ENCODE data around the gene IL20RA.
"Not testable (repeated sequence)": the region's sequence is repeated elsewhere in the genome, so short reads cannot be mapped to it uniquely, and the experiment has no call there.

The IL20RA gene, protein sequence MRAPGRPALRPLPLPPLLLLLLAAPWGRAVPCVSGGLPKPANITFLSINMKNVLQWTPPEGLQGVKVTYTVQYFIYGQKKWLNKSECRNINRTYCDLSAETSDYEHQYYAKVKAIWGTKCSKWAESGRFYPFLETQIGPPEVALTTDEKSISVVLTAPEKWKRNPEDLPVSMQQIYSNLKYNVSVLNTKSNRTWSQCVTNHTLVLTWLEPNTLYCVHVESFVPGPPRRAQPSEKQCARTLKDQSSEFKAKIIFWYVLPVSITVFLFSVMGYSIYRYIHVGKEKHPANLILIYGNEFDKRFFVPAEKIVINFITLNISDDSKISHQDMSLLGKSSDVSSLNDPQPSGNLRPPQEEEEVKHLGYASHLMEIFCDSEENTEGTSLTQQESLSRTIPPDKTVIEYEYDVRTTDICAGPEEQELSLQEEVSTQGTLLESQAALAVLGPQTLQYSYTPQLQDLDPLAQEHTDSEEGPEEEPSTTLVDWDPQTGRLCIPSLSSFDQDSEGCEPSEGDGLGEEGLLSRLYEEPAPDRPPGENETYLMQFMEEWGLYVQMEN

DNA sequence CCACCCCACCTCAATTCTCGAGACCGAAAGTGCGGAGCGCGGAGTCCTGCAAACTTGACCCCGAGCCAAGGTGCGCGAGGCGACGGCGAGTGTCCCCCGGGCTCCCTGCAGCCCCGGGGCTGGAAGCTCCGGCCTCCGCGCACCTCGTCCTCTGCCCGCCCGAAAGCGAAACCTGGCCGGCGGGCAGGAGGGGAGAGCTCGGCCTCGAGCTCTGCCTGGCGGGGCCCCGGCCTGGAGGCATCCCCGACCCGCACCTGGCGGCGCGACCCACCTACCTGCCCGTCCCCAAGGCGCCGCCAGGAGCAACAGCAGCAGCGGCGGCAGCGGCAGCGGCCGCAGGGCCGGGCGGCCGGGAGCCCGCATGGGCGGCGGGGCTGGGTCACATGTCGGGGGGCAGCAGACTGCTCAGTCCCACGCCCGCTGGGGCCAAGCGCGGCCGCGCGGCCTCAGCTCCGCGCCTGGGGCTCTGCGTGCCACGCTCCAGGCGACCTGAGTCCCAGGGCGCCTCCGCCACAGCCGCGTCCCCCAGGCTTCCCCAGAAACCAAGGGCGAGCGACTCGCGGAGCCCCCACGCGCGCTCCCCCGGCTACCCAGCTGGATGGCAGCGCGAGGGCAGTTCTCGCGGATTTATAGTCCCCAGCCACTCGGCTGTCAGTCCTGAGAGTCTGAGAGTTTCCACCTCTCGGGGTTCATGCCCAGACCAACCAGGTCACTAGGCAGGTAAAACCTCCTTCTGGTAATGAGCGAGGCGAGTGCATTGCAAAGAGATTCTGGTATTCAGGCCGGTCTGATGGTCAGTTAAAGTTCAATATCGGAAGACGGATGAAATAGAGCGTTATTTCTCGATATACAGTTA lies at the start of gene IL20RA:
Gene IL20RA (minus strand): TSS at position 600 of the 856 bp plus-strand sequence. CDS start 237 bp downstream, at position 363.
- DNase-seq (ENCODE audit: low read depth in 3 of 3): no peak

DNA sequence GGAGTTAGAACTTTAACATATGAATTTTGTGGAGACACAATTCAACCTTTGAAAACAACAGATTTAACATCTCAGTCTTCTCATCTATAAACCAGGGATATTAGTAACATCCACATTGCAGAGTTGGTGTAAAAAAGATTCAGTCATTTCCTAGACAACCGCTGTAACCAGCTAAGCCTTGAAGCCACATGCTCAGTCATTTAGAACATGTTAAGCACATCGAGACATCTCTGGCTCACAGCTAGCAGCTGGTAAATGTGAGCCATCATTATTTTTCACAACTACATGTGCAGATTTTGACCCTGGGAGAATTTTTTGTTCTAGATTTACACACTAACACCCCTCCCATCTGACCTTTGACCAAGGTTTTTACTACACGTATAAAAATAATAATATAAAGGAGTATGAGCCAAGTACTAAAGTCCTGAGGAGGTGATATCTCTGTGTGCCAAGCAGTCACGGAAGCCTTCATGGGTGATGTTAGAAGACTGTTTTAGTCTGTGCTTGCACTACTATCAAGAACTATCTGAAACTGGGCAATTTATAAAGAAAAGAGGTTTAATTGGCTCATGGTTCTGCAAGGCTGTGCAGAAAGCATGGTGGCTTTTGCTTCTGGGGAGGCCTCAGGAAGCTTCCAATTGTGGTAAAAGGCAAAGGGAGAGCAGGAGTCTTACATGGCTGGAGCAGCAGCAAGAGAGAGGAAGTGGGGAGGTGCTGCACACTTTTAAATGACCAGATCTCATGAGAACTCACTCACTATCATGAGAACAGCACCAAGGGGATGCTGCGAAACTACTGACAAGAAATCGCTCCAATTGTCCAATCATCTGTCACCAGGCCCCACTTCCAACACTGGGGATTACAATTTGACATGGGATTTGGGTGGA lies 48.7 kb upstream of the IL20RA start:
- no peak for DNase-seq (ENCODE audit: low read depth in 3 of 3)

DNA sequence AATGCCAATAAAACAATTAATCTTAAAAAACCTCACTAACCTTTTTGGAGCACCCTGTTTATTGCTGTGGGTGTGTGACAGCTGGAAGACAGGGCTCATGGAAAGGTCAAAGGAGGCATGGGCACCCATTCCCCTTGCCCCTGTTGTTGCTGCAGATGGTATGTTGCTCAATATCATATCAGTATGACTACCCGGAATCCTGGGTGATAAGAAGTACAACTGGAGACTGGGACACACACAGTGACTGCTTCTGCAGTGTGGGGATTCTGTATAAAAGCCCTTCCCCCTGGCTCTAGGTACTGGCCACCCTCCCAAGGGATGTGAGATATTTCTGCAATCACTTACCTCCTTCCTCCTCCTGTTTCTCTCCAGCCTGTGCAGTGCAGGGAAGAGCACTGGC lies 47.3 kb upstream of the IL20RA start:
- no peak for DNase-seq (ENCODE audit: low read depth in 3 of 3)

DNA sequence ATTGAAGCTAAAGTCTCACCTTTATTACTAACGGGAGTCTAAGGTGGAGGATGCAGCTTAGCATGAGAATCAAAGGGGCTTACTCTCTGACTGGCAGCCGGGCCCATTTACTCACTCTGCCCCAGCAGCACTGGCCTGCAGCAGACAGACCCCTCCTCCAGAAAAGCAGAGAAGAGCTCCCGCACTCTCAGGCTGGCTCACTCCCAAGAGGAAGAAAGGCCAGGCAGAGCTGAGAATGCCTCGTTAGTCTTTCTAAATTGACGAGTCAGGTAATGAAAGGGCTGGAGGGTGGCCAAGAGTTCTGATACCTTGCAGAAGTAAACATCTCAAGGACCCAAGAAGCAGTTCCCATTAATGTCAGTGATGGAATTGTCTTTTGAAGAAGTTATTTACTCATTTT lies 44.5 kb upstream of the IL20RA start:
- no peak for DNase-seq (ENCODE audit: low read depth in 3 of 3)

DNA sequence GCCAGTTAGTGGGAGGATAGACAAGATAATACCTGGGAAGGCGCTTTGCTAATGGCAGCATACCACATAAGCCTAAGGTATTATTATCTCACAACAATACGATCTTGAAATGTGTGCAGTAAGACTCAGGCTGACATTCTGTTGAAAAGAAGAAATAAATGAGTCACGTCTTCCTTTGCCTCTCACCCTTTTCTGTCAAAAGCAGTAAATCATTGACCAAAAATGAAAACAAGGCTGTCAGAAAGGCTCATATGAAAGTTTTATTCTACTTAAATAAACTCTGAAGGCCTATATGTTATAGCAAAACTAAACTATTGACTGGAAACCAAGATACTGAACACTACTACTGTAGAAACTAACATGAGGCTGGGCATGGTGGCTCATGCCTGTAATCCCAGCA lies 43.1 kb upstream of the IL20RA start:
- DNase-seq (ENCODE audit: low read depth in 3 of 3): no peak

DNA sequence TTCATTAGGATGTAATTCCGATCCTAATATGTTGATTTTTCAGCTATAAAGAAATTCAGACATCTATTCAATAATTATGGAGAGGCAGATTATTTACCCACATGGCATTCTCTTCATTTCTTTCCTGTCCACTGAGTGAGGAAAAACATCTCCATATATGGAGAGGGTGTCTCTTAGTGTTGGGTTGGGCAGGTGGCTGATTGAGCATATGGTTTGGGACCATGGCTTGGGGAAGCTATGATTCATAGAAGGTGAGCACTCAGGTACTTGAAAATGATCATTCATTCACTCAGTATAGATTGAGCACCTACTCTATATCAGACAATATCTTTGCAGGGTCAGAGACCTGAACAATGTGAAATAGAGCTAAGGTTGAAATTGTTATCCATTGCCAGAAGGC lies 41.3 kb upstream of the IL20RA start:
- DNase-seq (ENCODE audit: low read depth in 3 of 3): no peak

DNA sequence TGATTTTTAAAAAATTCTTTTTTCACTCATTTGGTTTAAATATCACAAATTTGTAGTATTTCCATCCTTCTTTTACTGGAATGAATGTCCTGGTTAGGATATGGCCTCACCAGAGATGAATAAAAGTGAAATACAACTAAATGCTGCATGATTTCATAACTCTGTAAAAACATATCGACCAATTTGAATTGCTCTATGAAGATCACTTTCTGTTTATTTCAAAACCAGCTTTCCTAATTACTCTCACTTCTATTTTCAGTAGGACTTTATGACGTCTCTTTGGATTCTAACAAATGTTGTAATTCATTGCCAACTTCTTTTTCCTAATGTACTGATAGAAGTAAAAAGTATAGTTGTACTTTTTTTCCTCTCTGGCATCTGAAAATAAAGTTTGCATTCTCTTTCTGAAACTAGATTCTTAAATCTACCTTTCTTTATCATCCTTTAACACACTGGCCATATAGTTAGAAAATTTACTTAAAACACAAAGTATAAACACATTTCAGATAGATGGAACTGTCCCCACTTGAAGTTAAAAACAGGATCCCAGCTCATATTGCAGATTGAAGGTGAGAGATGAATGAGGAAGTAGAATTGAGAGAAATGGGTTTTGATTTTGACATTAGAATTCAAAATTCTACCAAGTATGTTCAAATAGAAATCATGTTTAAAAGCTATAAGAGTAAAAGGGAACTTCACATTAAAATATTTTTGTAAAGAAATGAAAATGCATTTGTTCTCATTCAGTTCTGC lies 40.3 kb upstream of the IL20RA start:
- no peak for DNase-seq (ENCODE audit: low read depth in 3 of 3)

DNA sequence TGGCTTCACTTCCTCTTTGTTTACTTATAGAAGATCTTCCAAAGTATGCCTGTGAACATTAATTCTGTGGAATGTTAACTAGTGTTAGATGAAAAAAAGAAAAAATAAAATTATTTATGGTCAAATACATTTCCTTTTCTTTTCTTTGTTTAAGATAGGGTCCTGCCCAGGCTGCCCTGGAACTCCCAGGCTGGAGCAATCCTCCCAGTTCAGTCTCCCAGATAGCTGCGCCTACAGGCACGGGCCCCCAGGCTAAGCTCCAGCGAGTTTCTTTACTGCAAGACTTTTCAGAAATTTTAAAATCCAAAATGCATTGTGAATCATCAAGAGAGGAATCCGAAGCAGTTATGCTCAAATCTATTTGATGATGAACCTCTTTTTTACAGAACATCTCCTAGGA lies 39.3 kb upstream of the IL20RA start:
- DNase-seq (ENCODE audit: low read depth in 3 of 3): no peak

DNA sequence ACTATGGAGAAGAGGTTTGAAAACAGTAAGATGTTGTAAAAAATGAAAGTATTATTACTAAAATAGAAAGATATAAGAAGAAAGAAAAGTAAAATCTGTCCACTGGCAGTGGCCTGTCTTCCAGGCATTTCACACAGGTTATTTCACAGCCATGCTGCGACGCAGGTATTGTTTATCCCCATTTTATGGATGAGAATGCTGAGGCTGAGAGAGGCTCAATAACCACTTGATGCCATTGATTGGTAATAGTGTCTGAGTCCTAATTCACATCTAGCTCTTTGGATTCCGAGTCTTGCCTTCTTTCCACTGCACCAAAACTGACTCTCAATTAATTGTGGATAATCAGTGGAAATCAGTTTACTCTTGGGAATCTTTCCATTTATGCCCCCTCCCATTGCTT lies 37.2 kb upstream of the IL20RA start:
- DNase-seq (ENCODE audit: low read depth in 3 of 3): no peak

DNA sequence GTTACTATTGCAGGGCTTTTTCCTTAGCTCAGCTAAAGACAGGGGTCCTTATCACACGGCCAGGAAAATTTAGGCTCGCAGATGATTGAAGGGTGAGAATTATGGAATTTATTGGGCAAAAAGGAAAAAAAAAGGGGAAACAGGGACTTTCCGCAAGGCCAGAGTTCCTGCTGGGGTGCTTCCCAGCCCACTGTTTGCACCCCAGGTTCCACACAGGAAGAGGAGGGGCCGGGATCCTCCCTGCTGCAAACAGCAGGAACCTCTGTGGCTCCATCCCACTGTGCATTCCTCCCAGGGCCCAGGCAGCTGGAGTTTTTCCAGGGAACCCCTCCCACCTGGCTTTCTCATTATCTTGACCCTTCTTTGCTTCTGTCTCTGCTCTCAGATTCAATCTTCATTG lies 35.9 kb upstream of the IL20RA start:
- no peak for DNase-seq (ENCODE audit: low read depth in 3 of 3)

DNA sequence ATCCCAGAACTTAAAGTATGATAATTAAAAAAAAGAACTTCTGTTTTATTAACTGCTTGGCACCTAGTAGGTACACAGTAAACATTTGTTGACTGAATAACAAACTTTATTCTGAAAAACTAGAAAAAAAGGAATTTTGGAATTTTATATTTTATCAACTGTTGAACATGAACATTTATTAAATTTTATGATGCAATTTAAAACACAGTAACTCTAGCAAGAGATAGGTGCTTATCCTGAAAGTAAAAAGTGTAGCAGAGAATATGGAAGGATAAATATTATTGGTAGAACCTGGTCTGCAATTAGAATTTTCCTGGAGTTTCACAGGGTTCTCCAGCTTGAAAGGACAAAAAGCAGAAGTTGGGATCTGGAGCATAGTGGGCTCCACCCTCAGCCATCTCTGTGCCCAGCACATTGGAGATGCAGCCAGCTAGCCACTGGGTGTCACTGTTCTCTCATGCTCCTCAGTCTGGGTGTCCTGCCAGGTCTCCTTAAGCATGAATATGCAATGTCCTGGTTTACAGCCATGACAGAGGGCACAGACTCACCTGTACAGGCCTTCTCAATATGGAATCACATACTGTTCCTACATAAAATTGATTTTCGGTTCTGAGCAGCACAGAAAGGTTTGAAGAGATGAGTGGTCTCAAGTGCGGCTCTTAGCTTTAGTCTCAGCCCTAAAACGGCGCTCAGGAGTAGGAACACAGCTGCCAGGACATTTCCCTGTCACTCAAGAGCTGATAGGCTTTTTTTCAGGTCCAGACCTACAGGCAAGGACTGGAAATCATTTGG lies 31.7 kb upstream of the IL20RA start:
- DNase-seq (ENCODE audit: low read depth in 3 of 3): peak; percentile 18 to 34 (median 32)

DNA sequence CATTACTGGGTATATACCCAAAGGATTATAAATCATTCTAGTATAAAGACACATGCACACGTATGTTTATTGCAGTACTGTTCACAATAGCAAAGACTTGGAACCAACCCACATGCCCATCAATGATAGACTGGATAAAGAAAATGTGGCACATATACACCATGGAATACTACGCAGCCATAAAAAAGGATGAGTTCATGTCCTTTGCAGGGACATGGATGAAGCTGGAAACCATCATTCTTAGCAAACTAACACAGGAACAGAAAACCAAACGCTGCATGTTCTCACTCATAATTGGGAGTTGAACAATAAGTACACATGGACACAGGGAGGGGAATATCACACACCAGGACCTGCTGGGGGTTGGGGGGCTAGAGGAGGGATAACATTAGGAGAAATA lies 31.0 kb upstream of the IL20RA start:
- DNase-seq (ENCODE audit: low read depth in 3 of 3): not testable (repeated sequence)

DNA sequence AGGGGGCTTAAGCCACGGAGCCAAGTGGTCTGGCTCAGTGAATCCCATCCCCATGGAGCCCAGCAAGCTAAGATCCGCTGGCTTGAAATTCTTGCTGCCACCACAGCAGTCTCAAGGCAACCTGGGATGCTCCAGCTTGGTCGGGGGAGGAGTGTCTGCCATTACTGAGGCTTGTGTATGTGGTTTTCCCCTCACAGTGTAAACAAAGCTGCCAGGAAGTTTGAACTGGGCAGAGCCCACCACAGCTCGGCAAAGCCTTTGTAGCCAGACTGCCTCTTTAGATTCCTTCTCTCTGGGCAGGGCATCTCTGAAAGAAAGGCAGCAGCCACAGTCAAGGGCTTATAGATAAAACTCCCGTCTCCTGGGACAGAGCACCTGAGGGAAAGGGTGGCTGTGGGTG lies 25.5 kb upstream of the IL20RA start:
- no peak for DNase-seq (ENCODE audit: low read depth in 3 of 3)

DNA sequence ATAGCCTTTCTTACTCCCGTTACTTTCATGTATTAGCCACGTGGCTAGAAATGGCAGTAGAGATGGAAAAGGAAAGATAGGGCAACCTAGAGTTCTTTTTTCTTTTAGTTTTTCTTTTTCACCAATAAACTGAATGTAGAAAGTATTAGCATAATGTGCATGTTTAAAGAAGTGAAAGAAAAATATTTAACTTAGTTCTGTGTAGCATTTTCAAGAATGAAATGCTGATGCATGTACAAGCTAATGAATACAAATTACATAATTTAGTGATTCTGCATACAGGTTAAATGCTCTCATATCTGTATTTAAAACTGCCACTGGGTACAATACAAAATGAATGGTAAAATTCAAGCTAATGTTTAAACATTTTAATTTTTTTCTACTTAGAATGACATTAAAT lies 22.6 kb upstream of the IL20RA start:
- DNase-seq (ENCODE audit: low read depth in 3 of 3): no peak

DNA sequence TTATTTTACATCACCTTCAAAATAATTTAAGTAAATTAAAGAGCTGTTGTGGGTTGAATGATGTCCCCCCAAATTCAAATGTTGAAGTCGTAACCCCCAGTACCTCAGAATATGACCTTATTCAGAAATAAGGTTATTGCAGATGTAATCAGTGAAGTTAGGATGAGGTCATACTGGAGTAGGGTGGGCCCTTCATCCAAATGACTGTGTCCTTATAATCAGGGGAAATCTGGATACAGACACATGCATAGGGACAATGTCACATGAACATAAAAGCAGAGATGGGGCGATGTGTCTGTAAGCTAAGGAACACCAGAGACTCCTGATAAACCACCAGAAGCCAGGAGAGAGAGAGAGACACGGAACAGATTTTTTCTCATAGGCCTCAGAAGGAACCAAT lies 13.3 kb upstream of the IL20RA start:
- DNase-seq (ENCODE audit: low read depth in 3 of 3): no peak

DNA sequence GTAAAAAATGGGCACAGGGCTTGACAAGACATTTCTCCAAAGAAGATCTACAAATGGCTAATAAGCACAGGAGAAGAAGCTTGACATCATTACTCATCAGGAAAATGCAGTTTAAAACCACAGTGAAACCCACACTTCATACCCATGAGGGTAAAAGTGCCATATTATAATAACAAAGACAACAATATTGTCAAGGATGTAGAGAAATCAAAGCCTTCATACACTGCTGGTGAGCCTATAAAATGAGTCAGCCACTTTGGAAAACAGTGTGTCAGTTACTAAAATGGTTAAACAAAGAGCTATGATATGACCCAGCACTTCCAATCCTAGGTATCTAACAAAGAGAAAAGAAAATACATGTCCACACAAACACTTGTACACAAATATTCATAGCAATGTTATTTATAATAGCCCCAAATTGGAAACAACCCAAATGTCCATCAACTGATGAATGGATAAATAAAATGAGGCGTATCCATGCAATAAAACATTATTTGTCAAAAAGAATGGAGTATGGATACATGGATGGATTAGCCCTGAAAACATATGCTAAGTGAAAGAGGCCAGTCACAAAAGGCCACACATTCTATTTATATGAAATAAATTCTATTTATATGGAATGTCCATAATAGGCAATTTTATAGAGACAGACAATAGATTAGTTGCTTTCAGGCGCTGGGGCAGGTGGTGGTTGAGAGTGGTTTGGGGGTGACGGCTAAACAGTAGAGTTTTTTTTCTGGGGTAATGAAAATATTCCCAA lies 11.5 kb upstream of the IL20RA start:
- DNase-seq (ENCODE audit: low read depth in 3 of 3): no peak

DNA sequence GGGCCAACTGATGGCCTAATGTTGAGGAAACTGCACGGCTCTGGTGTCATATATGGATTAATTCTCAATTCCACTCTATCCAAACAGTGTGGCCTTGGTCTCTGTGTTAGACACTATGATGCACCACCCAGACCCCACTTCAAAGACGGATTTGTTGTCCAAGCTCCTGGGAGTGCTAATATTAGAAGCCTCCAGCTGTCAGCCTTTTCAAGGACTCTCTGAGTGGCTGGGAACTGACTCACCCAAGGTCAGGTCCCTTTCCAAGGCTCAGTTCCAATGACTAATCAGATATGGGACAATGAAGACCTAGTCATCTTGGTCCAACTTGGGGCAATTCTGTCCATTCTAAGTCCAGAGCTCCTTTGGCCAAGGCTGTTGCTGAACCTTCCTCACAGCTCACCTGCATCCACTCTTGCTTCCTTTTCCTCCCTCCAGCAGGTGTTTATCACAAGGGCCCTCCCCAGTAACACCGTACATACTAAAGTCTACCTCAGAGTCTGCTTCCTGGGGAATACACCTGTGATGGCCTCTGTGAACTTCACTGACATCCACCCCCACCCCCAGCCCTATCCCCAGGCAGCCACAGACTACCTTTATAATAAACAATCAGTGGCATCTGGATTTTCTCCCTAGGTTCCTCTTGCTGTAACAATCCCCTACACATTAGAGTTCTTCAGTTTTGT lies 7.2 kb upstream of the IL20RA start:
- DNase-seq (ENCODE audit: low read depth in 3 of 3): no peak

DNA sequence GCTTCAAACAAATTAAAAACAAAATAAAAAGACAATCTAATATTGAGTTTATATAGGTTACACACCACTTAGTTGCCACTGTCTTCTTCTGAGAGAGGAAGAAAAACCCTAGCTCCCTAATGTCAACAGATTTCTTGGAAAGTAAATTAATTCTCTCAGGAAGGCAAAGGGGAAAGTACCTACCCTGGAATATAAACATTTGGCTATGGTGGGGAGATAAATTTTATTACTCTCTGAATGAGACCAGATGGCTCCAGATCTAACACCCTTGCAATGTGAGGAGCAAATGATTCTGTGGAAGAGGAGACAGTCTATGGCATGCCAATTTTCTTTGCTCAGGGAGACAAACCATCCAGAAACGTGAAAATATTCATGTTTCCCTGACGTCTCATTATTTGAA lies 4.3 kb upstream of the IL20RA start:
- DNase-seq (ENCODE audit: low read depth in 3 of 3): no peak

DNA sequence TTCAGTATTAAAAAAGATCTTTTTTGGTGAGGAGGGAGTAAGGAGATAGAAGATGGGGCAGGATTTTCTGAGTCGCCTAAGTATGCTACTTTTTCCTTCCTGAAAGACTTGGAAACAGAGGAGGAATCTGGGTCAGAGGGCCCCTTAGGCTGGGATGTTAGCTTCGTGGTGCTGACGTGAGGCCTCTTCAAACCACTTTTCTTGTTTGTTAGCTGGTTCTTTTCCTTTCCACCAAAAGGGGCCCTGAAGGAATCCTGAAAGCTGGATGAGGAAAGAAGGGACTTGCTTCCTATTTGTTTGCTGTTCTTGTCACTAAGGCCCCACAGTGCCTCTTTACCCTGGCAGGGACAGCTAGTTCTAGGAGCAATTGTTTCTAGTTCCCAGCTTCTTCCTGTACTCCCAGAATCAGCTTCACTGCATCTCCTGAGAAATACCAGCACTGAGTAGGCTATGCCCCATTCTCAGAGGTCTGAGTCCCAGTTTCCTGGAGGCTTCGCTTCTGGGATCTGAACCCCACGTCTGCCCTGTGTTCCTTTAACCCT lies 2.2 kb upstream of the IL20RA start:
- no peak for DNase-seq (ENCODE audit: low read depth in 3 of 3)
